A673 (cell line): ENCODE results near the gene TEX50.

Experiments used
- CTCF ChIP-seq: fragments of 300-800, 200-600 bp; sonication (generic); conservative IDR thresholded peaks from 2 replicates; pipeline ENCODE4 v1.5.1; 2017; ENCODE audit warnings: low read depth, mild to moderate bottlenecking, antibody characterized with exemption, low read length, moderate library complexity, mixed read lengths
- EZH2 ChIP-seq: fragments of 200-600 bp; sonication (generic); IDR thresholded peaks from 2 replicates; pipeline ENCODE4 v1.6.1; 2017; ENCODE audit warnings: borderline replicate concordance, low read depth, mild to moderate bottlenecking, mixed read lengths, antibody characterized with exemption, low read length; ENCODE audit not compliant: poor library complexity, severe bottlenecking

GRCh38 chr1:173616859-173617258 lies 18.3 kb upstream of the TEX50 start:
- TF ChIP-seq CTCF (no peak), EZH2 (no peak)
